Measurements from ENCODE around the gene CHST9.
"Not testable (repeated sequence)": the region's sequence is repeated elsewhere in the genome, so short reads cannot be mapped to it uniquely, and the experiment has no call there.

Gene CHST9

DNA sequence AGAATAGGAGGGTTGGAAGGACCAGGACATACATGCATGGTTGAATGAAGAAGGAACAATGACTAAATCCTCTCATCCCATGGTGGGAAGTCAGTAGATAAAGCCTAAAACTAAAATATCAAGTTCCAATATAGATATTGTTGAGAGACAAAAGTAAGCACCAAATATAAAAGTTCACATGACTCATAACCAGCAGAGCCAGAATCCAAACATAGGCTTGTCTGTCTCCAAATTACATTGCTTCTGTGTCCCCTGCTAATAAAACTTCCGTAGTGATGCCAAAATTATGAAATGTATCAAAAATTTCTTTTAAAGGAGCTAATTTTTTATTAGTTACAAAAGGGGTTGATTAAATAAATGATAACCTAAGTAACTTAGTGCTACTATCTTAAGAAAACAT, 19.7 kb downstream of the CHST9 start:
- DNase-seq: no peak

DNA sequence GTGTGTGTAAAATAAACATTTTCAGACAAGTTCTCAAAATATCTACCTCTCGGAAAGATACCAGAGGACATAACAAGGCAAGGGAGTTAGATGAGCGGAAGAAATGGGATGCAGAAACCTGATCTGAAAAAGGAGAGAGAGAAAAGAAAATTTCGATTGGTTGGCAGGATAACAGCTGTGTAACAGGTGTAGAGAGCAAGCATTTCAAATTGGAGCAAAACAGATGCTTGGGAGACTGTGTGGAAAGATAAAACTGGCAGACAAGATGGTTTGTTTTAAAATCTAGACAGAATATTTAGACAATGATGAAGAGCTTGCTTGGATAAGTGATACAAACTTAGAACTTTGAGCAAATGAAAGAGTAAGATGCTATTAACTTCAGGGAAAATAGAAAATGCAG, 20.2 kb downstream of the CHST9 start:
- DNase-seq: no peak

DNA sequence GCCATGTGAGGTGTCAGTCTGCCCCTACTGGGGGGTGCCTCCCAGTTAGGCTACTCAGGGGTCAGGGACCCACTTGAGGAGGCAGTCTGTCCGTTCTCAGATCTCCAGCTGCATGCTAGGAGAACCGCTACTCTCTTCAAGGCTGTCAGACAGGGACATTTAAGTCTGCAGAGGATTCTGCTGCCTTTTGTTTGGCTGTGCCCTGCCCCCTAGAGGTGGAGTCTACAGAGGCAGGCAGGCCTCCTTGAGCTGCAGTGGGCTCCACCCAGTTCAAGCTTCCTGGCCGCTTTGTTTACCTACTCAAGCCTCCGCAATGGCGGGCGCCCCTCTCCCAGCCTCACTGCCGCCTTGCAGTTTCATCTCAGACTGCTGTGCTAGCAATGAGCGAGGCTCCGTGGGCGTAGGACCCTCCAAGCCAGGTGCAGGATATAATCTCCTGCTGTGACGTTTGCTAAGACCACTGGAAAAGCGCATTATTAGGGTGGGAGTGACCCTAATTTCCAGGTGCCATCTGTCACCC, 21.9 kb downstream of the CHST9 start:
- not testable (repeated sequence) for DNase-seq

DNA sequence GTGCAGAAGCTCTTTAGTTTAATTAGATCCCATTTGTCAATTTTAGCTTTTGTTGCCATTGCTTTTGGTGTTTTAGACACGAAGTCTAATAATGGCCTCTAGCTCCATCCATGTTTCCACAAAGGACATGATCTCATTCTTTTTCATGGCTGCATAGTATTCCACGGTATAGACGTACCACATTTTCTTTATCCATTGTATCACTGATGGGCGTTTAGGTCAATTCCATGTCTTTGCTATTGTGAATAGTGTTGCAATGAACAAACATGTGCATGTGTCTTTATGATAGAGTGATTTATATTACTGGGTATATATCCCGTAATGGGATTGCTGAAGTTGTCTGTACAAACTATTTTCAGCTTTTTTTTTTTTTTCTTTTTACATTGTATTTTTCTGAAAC, 35.9 kb downstream of the CHST9 start:
- not testable (repeated sequence) for DNase-seq

DNA sequence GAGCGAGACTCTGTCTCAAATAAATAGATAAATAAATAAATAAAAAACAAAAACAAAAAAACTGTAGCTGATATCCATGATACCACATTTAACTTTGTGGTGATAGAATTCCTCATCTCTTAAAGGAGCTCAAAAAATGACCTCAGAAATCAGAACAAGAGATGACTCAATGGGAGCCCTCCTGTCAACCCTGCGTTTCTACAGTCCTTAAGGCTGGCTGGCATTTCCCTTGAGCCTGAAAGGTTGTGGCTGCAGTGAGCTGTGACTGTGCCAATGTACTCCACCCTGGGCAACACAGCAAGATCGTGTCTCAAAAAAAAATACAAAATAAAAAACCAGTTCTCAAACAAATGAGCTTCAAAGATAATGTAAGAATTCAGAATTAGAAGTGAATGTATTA, 40.4 kb downstream of the CHST9 start:
- DNase-seq: no peak

DNA sequence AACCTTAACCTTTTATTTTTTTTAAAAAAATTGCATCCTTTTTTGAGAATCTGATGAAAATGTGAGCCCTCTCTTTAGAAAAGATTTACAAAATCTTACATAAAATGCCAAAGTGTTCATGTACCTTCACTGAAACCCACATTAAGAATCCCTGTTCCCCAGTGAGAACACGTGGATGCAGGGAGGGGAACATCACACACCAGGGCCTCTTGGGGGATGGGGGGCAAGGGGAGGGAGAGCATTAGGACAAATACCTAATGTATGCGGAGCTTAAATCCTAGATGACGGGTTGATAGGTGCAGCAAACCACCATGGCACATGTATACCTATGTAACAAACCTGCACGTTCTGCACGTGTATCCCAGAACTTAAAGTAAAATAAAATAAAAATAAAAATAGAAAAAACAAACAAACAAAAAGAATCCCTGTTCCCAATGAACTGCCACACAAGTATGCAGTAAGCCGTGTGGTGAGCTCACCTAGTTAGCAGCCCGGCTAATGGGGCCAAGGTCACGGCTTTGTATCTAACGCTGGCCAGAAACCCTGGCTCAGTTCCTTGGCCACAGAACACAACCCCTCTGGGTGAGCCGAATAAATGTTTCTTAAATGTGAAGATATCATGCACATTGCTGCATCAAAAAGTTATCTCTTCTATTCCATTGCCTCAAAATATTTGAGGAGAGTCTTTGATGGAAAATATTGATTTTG, 41.4 kb downstream of the CHST9 start:
- no peak for DNase-seq

DNA sequence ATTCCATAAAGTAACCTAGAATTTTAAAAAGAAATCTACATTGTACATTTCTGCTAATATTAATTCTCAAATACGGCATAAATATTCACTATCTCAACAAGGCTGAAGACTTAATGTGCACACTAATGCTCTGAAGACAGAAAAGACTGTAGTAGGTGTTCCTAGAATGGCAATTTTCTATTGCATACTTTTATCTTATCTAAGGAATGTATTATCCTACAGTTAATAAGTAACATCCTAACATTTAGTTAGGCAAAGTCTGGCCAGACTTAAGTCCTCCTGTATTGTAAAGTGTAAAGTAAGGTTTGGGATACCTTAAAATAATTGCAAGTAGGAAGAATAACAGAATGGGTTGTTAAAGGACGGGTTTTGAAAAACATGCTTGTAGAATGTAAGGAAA, 42.2 kb downstream of the CHST9 start:
- no peak for DNase-seq

DNA sequence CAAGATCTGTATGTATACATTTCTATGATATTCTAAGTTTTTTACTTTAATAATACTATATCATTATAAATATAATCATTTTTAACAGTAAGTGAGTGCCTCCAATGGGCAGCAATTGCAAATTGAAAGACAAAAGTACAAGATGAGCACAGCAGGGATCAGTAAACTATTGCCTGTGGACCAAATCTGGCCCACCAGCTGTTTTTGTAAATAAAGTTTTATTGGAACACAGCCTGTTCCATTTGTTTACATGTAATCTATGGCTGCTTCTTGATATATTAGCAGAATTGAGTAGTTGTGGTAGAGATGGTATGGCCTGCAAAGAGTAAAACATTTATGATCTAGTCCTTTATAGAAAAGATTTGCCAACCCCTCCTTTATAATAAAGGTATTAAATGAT, 43.2 kb downstream of the CHST9 start:
- DNase-seq: no peak

DNA sequence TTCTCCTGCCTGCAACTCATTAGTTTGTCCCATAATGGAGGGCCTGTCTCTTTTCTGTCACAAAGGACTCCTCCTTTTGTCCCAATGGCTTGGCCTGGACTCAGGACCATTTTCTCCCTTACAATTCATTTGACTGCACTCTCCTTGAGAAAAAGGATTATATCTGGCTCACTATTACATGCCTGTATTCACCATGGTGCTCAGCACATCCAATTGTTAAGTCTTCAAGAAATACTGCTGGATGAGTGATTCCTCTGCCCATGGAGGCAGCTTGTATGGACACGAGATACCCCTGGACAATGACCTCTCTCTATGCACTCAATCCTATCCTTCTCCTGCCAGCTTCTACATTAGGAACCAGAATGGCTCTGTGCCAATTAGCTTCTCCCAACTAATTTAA, 47.0 kb downstream of the CHST9 start:
- no peak for DNase-seq

DNA sequence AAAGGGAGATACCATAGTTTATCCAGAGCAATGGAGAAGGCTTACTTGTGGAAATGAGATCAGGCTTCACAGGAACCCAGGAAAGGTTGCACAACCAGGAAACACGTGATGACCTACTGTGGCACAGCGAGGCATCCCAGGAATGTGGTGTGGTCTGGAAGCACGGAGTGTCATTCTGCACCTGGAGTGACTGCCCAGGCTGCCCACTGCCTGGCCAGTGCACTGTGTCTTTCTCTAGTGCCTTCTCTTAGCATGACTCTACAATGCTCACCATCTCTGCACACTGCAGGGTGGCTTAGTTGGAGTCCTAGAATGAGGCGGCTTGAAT, 48.9 kb downstream of the CHST9 start:
- no peak for DNase-seq

DNA sequence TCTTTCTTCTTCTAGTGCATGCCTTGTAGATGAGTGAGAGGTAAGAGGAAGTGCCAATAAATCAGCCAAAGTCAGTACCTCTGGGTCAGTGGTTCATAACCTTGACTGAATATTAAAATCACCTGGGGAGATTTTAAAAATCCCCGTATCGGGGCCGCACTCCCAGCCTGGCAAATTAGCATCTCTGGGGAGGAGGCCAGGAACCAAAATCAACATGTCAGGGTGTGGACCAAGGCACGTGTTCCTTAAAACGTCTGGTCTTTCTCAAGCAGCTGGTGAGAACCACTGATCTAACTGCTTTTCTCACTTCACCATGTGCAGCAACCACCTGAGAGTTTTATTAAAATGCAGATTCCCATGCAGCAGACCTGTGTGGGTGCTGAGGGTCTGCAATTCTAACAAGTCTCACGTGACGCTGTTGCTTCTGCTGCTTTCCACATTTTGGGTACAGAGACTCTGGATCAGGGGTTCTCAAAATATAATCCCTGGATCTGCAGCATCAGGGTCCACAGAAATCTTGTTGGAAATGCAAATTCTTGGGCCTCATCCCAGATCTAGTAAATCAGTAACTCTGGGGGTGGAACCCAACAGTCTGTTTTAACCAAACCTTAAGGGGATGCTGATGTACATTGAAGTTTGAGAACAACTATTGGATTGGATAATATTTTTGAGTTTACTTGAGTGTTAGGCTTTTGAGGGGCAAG, 49.5 kb downstream of the CHST9 start:
- no peak for DNase-seq

DNA sequence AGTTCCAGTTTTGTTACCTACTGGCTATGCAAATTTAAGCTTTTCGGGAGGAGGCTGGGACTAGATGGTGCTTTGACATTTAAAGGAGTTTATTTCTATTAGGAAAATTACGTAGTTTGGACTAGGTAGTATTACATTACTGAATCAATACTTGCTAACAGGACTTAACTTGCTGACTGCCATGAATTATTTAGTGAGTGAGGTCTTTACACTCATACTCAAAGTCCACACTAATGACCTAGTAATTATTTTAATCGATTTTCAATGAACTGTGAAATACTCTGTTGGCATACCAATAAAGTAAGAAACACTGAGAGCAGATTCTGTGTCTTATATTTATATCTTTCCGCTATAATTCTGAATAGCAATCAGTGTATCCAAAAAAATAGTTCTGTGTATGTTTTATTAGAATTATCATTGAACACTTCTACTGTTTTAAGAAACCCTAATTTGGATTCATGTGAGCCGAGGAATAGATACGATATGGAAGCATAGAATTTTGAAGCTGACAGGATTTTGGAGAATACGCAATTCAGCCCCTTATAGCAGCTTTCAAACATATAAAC, 55.0 kb downstream of the CHST9 start:
- DNase-seq: no peak

DNA sequence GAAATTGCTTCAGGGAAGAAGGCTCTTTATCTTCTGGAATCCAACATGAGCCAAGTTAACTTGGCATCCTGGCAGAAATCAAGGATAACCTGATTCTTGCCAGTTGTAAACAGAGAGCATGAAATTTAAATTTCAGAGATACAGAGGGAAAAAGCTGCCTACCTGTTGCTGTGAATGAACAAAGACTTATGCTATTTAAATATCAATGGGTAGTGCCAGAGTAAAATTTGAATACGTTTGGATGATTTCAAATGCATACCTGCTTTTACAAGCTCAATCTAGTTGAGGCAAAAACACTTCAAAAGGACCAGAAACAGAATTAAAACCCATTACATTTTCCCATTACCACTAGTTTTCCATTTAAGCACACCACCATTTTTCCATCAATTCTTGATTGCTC, 60.9 kb downstream of the CHST9 start:
- no peak for DNase-seq

DNA sequence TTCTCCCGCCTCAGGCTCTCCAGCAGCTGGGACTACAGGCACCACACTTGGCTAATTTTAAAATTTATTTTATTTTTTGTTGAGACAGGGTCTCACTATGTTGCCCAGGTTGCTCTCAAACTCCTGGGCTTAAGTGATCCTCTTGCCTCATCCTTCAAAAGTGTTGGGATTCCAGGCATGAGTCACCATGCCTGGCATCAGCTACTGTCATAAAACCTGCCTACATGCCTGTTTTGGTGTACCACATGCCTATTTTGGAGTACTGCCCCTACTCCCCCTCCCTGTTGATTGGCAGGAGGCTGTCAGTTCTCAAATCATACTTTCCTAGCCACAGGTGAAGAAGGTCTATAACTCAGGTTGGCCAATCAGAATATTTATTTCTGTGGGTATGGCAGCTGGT, 64.0 kb downstream of the CHST9 start:
- no peak for DNase-seq

DNA sequence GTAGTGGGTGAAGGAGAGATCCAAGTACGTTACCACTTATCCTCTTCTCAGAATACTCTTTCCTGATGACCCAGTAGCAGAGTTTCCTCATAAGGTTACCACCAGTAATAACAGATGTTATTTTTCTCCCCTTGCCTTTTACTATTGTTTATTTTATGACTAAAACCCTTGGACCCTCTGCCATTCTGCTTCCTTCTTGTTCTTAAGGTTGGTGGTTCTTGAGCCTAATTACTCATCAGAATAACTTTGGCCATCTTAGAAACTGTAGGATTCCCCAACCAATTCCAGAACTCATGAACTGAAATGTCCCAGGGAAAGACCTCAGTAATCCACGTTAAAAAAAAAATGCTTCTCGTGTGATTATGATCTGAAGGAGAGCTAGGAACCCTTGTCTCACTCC, 64.9 kb downstream of the CHST9 start:
- DNase-seq: no peak

DNA sequence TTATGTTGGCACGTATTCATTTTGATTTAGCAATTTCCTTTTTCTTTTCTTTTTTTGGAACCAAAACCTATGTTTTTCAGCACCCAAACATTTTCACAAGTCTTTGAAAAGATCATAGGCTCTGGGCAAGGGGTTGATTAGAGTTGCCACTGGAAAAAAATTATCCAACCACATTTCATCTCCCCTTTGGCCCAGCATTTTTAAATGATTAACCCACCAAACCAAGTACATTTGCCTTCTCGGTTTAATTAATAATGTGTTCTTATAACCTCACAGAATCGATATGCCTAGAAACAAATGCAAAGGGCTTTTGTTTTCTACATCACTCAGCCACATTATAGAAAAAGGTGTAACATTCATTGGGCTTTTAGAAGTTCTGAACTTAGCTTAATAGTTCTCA, 66.1 kb downstream of the CHST9 start:
- no peak for DNase-seq

DNA sequence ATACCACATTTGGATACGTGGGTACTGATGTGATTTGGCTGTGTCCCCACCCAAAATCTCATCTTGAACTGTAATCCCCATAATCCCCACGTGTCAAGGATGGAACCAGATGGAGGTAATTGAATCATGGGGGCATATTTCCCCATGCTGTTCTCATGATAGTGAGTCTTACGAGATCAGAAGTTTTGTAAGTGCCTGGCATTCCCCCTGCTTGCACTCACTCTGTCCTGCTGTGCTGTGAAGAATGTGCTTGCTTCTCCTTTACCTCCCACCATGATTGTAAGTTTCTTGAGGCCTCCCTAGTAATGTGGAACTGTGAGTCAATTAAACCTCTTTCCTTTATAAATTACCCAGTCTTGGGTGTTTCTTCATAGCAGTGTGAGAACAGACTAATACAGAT, 70.3 kb downstream of the CHST9 start:
- no peak for DNase-seq

DNA sequence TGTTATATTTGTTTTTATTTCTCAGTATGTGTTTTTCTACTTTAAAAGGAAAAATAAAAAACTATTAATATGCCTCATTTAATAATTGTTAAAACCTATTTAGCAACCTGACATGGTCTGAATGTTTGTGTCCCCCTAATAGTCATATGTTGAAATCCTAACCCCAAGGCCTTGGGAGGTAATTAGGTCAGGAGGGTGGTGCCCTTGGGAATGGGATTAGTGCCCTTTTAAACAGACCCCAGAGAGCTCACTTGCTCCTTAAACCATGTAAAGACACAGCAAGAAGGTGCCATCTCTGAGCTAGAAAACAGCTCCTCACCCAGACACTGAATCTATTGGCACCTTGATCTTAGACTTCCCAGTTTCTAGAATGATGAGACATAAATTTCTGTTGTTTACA, 71.8 kb downstream of the CHST9 start:
- no peak for DNase-seq

DNA sequence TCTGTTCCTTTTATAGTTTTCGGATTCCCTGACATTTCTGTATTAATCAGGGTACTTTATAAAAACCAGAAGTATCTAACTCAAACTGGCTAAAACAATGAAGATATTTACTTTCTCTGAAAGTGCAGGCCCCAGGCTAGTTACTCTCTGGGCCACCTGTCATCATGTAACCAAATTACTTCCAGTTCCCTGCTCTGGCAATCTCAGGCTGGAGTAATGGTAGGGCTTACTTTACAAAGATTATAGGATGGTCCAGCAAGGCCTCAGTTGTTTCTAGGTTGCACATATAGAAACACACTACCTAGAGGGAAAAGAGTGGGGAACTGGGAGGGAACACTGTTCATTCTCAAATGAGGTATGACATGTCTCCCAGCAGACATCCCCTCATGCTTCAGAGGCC, 74.8 kb downstream of the CHST9 start:
- DNase-seq: no peak

DNA sequence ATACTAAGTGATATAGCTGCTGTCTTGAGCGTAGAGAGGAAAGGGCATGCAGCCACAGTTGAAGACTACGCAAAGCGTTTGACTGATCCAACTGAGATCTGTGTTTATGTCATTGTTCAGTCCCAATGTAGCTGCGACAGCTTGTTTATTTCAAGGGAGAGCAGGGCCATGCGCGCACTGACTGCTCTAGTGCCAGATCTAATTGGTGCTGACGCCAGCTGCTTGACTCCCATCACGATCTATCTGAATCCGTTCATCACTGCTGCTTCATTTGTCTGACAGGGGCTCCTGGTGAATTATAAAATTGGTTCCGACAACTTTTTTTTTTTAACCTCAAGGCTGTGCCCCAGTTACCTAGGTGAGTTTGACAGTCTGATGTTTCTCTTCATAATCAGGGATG, 75.7 kb downstream of the CHST9 start:
- no peak for DNase-seq

DNA sequence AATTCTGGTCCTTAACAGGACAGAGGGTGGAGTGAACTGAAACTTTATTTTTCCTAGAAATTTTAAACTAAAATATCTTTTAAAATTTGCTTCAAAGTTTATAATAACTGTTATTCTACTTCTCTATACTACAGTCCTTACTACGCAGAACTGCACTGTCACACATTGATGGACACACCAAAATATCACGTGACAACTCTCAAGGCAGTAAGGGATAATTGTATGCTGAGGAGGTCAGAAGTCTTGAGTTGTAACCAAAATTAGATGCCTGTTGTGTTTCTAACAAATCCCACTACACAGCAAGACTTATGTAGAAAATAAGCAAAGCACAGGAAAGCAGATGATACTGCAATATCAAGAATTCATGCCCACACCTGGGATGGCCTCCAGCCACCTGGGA, 76.3 kb downstream of the CHST9 start:
- DNase-seq: no peak

DNA sequence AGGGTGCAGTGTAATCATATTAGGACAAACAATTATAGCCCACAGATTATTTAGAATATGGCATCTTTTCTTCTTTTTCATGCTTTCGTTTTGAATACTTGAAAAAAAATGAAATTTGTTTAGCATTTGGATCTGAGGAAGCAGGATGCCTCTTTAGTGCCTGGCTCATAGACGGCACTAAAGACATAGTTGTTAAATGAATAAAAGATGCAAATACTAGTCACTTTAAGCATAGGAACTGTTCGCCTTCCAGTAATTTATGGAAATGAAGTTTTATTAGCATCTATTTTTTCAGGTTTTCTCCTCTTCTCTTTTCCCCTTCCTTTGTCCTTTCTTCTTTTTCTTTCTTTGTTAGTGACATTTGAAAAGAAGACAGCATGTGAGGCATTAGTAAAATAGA, 80.4 kb downstream of the CHST9 start:
- no peak for DNase-seq

DNA sequence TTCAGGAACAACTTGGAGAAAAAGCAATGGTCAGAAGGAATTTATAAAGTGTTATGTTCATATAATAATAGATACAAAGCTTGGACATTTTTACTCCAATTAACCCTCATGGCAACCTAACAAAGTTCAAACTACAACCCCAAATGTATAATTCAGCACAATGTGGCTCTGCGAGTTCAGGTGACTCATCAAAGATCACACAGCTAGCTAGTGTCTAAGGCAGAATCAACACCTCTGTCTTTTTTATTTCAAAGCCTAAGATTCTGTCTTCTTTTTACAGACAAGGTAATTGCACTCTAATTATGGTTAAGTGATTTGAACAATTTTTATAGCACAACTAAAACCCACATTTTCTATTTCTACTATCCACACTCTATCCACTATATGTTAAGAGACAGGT, 90.5 kb downstream of the CHST9 start:
- DNase-seq: no peak

DNA sequence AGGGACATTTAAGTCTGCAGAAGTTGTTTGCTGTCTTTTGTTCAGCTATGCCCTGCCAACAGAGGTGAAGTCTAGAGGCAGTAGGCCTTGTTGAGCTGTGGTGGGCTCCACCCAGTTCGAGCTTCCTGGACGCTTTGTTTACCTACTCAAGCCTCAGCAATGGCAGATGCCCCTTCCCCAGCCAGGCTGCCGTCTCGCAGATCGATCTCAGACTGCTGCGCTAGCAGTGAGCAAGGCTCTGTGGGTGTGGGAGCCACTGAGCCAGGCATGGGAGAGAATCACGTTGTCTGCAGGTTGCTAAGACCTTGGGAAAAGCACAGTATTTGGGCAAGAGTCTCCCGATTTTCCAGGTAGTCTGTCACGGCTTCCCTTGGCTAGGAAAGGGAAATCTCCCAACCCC, 91.8 kb downstream of the CHST9 start:
- DNase-seq: not testable (repeated sequence)

DNA sequence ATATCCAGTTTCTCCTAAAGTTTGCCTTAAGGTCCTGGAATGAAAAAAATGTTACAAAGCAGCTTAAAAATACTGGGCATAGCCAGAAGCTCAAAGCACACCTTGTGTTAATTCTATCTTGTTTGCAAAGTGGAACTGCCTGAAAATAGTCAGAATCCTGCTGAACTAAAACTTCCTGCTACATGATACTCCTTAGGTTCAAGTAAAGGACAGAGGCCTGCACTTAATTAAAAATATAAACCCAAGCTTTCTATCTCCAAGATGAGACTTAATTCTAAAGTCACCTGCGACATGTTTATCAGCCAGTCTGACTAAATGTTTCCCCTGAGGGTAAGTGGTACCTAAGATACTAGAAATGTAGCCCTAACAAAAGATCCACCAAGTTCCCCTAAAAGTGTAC, 103.4 kb downstream of the CHST9 start:
- no peak for DNase-seq

Measured in NCI-H1092 (cell line).